Measurements from ENCODE around the gene DCAF15.

Gene DCAF15

GRCh38 chr19:13995878-13996765 lies 43.8 kb downstream of the DCAF15 start:
- no peak for DNase-seq

DNA sequence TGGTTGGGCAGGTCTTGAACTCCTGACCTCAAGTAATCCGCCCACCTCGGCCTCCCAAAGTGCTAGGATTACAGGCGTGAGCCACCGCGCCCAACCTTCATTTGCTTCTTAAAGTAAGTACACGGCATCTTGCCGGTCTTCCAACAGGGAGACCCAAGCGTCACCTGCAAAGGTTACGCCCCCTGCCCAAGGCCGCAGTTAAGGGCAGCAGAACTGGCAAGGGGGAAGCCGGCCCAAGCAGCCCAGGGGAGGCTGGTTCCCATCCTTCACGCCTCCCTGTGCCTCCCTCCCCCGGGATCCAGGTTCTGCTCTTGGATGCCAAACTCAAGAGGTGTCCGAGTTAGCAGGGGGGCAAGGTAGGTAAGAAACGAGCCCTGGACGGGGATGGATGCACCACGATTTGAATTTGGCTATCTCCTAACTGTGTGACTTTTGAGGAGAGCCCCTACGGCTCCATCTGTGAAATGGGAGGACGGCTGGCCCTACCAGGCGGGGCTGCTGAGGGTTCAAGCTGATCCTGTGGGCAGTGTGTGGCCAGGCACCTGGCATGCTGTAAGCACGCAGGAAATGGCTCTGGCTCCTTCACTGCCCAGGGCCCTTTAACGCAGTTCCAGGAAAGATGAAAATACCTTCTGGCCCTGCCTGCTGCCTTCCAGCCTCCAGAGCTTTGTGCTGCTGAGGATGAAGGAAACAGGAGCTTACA lies 44.8 kb downstream of the DCAF15 start:
- no peak for DNase-seq

GRCh38 chr19:13997631-13997962 lies 45.3 kb downstream of the DCAF15 start:
- no peak for DNase-seq

DNA sequence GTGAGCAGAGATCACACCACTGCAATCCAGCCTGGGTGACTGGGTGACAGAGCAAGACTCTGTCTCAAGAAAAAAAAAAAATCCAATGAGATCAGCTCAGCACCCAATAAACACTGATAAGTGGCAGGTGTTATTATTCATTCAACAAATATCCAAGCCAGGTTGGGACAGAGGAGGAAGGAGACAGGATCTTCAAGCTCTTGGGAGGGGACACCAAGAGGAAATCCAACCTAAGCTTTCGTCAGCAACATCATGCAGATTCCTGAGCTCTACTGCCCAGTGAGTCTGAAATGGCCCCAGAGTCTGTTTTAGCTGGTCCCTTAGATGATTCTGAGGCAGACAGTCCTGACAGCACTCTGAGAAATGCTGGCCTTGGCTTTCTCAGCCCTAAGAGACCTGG lies 46.1 kb downstream of the DCAF15 start:
- DNase-seq = no peak

GRCh38 chr19:13999085-13999484 lies 46.8 kb downstream of the DCAF15 start:
- DNase-seq = no peak

GRCh38 chr19:14000691-14001375 lies 48.5 kb downstream of the DCAF15 start:
- DNase-seq = no peak

DNA sequence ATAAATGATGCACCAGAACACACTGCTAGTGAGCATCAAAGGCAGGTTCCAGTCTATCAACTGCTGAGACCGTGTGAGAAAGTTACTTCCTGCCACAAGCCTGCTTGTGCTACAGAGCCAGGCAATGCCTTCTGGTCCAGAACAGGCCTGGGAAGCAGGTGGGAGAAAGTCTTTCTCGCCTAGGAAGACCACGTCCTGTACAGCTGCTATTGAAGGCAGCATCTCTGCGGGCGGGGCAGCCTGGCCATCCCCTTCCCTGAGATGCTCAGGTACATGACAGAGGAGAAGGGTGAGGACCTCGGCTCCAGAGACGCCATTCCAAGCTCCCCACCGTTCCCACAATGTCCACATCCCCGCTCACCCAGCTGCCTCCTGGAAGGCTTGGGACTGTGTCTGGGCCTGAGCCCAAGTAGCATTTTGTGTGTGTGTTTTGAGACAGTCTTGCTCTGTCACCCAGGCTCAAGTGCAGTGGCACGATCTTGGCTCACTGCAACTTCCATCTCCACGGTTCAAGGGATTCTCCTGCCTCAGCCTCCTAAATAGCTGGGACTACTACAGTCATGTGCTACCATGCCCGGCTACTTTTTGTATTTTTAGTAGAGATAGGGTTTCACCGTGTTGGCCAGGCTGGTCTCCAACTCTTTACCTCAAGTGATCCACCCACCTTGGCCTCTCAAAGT lies 50.4 kb downstream of the DCAF15 start:
- DNase-seq = no peak

DNA sequence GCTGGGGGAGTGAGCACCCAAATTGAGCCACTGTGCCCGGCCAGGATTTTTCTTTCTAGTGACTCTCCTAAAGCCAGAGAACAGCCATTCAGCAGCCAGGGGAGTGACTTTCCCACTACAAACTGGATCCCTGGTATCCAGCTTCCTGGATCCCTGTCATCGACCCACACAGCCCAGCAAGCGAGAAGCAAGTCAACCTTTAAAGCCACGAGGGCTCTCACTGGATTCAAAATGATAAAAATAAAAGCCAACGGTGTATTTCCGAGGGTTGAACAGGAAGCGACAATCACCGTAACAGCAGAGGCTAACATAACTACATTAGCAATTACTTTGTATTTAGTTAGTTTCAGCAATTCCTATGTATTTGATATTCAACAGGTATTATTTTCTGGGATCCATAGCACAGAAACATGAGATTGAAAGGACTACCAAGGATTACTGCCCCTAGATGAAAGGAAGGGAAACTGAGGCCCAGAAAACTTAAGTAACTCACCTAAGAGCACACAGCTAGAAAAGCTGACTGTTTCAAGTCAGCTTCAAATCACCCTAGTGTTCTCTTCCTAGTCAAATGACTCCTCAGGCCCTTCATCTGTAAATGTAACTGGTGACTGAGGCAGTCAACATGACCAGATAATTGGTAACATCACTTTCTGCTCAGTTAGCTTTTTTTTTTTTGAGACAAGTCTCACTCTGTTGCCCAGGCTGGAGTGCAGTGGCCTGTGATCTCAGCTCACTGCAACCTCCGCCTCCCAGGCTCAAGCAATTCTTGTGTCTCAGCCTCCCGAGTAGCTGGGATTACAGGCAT lies 51.1 kb downstream of the DCAF15 start:
- no peak for DNase-seq

DNA sequence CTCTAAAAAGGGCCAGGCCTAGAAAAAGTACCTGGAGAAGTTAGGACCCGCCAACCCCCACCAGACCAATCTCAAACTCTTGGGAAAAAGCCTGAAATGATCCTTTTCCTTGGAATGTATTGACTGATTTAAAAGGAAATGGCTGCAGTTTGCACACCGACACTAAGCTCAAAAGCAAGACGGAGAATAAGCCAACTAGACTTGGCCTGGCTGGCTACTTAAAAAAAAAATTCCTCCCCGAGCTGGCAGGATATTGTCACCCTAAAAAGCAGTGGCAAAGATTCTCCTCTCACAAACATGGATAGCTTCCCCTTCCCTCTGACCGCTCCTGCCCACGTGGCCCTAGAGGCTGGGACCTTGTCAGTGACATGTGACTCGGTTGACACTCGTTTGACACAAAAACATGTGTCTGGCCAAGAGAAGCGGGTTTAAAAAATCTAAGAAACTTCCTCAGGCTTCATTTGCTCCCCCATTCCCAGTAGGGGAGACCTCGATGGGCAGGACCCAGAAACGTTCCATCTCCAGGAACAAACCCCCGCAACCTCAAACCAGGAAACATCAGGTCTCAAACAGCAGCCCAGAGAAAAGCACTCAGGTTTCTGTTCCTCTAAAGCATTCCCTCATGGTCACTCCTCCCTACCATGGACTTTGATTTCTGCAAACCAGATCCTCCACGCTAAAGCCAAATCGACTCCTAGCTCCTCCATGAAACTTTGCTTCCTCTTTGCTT lies 52.5 kb downstream of the DCAF15 start:
- no peak for DNase-seq

DNA sequence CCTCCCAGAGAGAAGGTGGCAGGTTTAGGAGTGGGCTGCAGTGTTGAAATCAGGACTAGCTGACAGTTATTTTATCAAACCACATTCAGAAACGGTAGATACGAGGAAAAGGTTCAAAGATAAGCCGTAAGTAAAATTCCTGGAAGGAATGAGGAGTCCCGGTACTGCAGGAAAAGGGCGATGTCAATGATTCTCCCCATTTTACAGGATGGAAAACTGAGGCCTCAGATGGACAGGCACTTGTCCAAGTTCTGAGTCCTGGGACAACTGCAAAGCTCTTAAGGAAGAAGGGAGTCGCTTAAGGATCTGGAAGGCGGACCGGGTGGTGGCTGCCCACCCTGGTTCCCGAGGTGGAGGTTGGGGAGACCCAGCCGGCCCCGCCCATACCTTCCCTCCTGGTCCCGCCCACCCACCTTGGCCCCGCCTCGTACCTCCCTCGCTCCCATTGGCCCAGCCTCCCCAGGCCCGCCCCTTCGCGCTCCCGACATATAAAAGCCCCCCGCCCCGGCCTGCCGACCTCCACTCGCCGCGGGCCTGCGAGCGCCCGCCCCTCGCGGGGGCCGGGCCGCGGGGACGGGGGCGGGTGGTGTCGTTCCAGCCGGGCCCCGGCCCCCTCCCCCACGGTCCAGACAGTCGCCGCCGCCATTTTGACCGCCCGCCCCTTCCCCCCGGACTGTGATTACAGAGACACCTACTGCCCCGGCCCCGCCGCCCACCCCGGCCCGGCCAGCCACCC lies 53.2 kb downstream of the DCAF15 start:
- DNase-seq = peak; percentile 96

DNA sequence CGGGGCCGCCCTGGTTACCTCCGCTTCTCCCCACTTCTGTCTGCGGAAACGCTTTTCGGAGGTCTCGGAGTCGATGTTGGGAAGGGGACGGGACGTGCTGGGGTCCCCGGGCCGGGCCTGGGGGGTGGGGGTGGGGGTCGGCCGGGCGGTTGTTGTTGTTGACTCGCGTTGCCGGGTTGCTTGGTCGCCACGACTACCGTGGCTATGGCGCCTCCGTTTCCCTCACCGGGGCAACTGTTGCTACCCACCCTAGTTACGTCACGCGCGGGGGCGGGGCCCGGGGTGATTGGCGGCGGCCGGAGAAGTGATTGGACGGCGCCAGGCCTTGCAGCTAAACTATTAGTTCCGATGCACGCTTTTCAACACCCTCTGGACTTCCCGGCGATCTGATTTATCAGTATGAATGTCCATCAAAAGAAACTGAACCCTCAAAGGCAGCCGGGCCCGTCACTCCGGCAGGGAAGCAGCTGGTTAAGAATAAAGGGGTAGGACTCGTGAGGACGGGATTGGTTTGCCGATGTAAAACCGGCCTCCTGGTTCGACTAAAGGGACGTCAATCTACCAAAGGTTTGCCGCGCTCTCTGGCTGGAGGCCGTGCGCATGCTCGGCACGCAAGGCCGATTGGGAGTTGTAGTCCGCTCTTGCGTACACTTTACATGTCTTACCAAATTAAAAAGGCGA lies 53.9 kb downstream of the DCAF15 start, which contains the start of gene RFX1:
Gene RFX1, minus strand, starts transcription at position 236 of the 681 bp plus-strand sequence. CDS start 12,477 bp downstream, outside the sequence.
- DNase-seq = peak; percentile 100

DNA sequence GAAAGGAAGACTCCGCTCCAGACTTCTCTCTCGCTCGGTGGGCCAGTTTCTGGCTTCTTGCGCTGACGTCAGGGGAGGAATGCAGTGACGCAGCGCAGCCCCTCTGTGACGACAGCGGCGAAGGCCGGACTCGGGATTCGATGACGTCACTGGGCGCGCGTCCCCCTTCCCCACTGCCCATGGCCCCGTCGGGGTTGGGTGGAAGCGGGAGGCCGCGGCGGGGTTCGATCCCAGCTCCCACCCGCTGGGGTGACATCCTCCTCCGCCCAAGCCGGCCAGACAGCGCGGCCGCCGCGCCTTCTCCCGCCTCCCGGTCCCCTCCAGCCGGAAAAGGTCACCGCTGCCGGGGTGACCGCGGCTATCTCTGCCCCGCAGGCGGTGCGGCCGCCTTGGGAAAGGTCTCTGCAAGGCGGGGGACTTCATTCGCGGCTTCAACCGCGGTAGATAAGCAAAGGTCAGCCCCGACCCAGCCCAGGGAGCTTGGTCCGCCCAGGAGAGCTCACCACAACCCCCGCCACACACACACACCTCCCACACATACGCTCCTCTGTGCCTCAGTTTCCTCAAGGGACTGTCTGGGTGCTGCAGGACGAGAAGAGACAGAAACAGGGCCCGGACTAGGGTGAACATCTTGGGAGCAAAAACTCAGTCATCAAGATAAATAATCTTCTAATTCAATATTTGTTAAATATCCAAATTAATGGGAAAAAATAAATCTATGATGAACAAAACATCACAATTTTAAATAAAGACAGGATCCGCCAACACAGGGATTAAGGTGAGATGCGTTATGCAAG lies 54.7 kb downstream of the DCAF15 start:
- DNase-seq = no peak
